Panc1 (cell line): ENCODE results near the gene BICD2. TPM values are rescaled to one million over a fixed set of nuclear protein-coding genes. Genes with fewer than 3 reads are reported as not detected.

Source experiments
- ATAC-seq: fragments of 200-7000 bp; cut with Tn5 transposase; 2 replicates; pipeline ENCODE4 v1.9.1; 2020; ENCODE audit warnings: mild to moderate bottlenecking, moderate library complexity
- BruUV-seq: library from RNA; stranded (reverse); fragments of 400-500 nt; replicated peaks from 2 replicates; lab custom pipeline; 2021; lab: Mats Ljungman, UMichigan
- CTCF ChIA-PET: fragments of 300-600 bp; sonication (Branson Sonifier 250); formaldehyde crosslinking; loops from one replicate; lab custom pipeline; 2022; ENCODE audit warnings: antibody characterized with exemption; lab: Charles Lee
- POLR2A ChIA-PET: fragments of 300-600 bp; sonication (Branson Sonifier 250); formaldehyde crosslinking; loops from one replicate; lab custom pipeline; 2022; ENCODE audit warnings: antibody characterized with exemption; lab: Charles Lee
- DNase-seq: peaks from one replicate; pipeline ENCODE4 v3.0.0-alpha.2; 2010; ENCODE audit warnings: low read depth, low spot score
- H3K27ac ChIP-seq: 2 replicates; pipeline ENCODE4 v1.5.1; 2011; ENCODE audit warnings: mild to moderate bottlenecking, low read length, inconsistent platforms
- H3K27me3 ChIP-seq: fragments of 200-500 bp; sonication (Bioruptor generic); 2 replicates; pipeline ENCODE4 v1.6.0; 2014; ENCODE audit warnings: low read length, inconsistent platforms; ENCODE audit not compliant: control insufficient read depth, insufficient read depth
- H3K36me3 ChIP-seq: fragments of 200-500 bp; sonication (Bioruptor generic); 2 replicates; pipeline ENCODE4 v1.5.1; 2014; ENCODE audit warnings: inconsistent platforms, mild to moderate bottlenecking, low read length, moderate library complexity; ENCODE audit not compliant: control insufficient read depth, insufficient read depth
- H3K4me1 ChIP-seq: 2 replicates; pipeline ENCODE4 v1.5.1; 2011; ENCODE audit warnings: inconsistent platforms, mild to moderate bottlenecking, low read length, moderate library complexity; ENCODE audit not compliant: control insufficient read depth, insufficient read depth
- H3K4me3 ChIP-seq, 2 experiments: 2 replicates each; pipeline ENCODE4 v1.5.1; 2011 to 2012; ENCODE audit warnings: low read depth in 2 of 2, low read length in 2 of 2, mild to moderate bottlenecking in 2 of 2, inconsistent platforms in 1 of 2, moderate library complexity in 1 of 2
- H3K9me3 ChIP-seq: fragments of 200-500 bp; sonication (Bioruptor generic); 2 replicates; pipeline ENCODE4 v1.5.1; 2014; ENCODE audit warnings: low read depth, mild to moderate bottlenecking, inconsistent platforms, low read length, moderate library complexity; ENCODE audit not compliant: control insufficient read depth, insufficient read depth
- CTCF ChIP-seq: fragments of 450-650 bp; IDR thresholded peaks from 2 replicates; pipeline ENCODE4 v1.5.1; 2017; ENCODE audit warnings: mild to moderate bottlenecking
- POLR2AphosphoS5 ChIP-seq: IDR thresholded peaks from 2 replicates; pipeline ENCODE4 v1.6.1; 2012; ENCODE audit warnings: mild to moderate bottlenecking, low read depth, low read length, moderate library complexity
- REST ChIP-seq, 2 experiments: IDR thresholded peaks; 2 replicates each; pipeline ENCODE4 v1.6.1; 2011 to 2012; ENCODE audit warnings: low read depth in 2 of 2, control low read depth in 1 of 2, low read length in 1 of 2, mild to moderate bottlenecking in 1 of 2, moderate library complexity in 1 of 2; ENCODE audit not compliant: insufficient read depth in 1 of 2
- SIN3A ChIP-seq: IDR thresholded peaks from 2 replicates; pipeline ENCODE4 v1.6.1; 2012; ENCODE audit warnings: low read depth, mild to moderate bottlenecking, low read length, moderate library complexity, borderline replicate concordance; ENCODE audit not compliant: insufficient read depth
- TCF7L2 ChIP-seq: IDR thresholded peaks from 2 replicates; pipeline ENCODE4 v1.6.1; 2011; ENCODE audit warnings: mild to moderate bottlenecking, low read depth, low read length, inconsistent platforms
- in situ Hi-C: cut with HindIII; loops from 2 replicates; pipeline ENCODE4 v1.10.0; 2016; ENCODE audit warnings: low sequenced_read_pairs, low pct_unique_long_range_greater_than_20kb
- intact Hi-C: fragments of 100-400 bp; cut with micrococcal nuclease; formaldehyde crosslinking; loops from one replicate; pipeline ENCODE4 v1.10.0; 2022; ENCODE audit not compliant: unreplicated experiment
- total RNA-seq: library from RNA; stranded (reverse); gene quantifications from one replicate; pipeline ENCODE4 v1.2.1, GENCODE V29; 2021; ENCODE audit not compliant: unreplicated experiment

The BICD2 gene
- total RNA-seq, 1 experiment from 2014 or later: 17.3 TPM

GRCh38 chr9:92723299-92723625 lies 41.4 kb downstream of the BICD2 start:
- intact Hi-C loops (no loop called here), in situ Hi-C loops (no loop called here)
- BruUV-seq: no TSS peak
- CTCF ChIA-PET: no interaction called here
- TF ChIP-seq TCF7L2 (no peak), POLR2AphosphoS5 (no peak), REST (IDR thresholded peaks at IDR 0.05; ENCODE audit: insufficient read depth in 1 of 2, low read depth in 2 of 2, low read length in 1 of 2) (no peak), CTCF (no peak), SIN3A (no peak)
- POLR2A ChIA-PET: no interaction called here
- Histone ChIP-seq H3K36me3 (no peaks in the 10 kb centered on the region), H3K9me3 (no peaks in the 10 kb centered on the region), H3K4me3 (no peak overlapping the region), H3K4me1 (no peaks in the 10 kb centered on the region), H3K27ac (no peak overlapping the region), H3K27me3 (no peaks in the 10 kb centered on the region)
- ATAC-seq (no peak), DNase-seq (no peak)

- Histone ChIP-seq H3K4me3 (no peak overlapping the region), H3K36me3 (no peaks in the 10 kb centered on the region), H3K27me3 (no peaks in the 10 kb centered on the region), H3K9me3 (no peaks in the 10 kb centered on the region), H3K27ac (no peak overlapping the region), H3K4me1 (no peaks in the 10 kb centered on the region)
- intact Hi-C loops: no loop called here
- ChIA-PET POLR2A (no interaction called here), CTCF (no interaction called here)
- no TSS peak for BruUV-seq
- ATAC-seq (no peak), DNase-seq (no peak)
- in situ Hi-C loops: no loop called here
- TF ChIP-seq TCF7L2: no peak
- TF ChIP-seq REST (IDR thresholded peaks at IDR 0.05; ENCODE audit: insufficient read depth in 1 of 2, low read depth in 2 of 2, low read length in 1 of 2): no peak
- no peak for TF ChIP-seq CTCF
- TF ChIP-seq POLR2AphosphoS5: no peak
- TF ChIP-seq SIN3A: no peak
Observed at GRCh38 chr9:92722386-92723298, 42.0 kb downstream of the BICD2 start.
